22Rv1 (cell line): ENCODE measurements around the gene GABRD.

Experiments
- H3K27ac ChIP-seq: fragments of 450-650 bp; 2 replicates; pipeline ENCODE4 v1.5.1; 2017
- ZFX ChIP-seq: fragments of 450-650 bp; IDR thresholded peaks from 2 replicates; pipeline ENCODE4 v1.6.1; 2017; ENCODE audit warnings: antibody characterized with exemption, borderline replicate concordance
- TF ChIP-seq, protein P1 (sequence below): fragments of 450-650 bp; IDR thresholded peaks from 2 replicates; pipeline ENCODE4 v1.5.1; 2017; ENCODE audit warnings: mild to moderate bottlenecking

Gene GABRD

DNA sequence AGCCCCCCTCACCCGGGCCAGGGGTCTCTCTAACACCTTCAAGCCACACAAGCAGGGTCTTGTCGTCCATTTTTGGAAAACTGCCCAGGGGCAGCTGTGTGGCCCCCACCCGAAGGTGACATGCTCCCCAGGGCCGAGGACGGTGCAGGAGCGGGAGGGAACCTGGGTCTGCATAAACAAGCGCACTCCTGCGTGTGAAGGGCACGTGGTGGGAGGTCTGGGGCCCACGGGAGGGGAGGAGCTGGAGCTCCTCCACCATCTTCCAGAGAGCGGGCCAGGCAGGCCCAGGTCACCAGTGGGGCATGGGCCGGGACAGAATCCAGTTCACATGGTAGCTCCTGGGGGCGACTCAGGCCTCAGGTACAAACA is 32.0 kb upstream of the GABRD start:
- H3K27ac ChIP-seq = no peak overlapping the region

DNA sequence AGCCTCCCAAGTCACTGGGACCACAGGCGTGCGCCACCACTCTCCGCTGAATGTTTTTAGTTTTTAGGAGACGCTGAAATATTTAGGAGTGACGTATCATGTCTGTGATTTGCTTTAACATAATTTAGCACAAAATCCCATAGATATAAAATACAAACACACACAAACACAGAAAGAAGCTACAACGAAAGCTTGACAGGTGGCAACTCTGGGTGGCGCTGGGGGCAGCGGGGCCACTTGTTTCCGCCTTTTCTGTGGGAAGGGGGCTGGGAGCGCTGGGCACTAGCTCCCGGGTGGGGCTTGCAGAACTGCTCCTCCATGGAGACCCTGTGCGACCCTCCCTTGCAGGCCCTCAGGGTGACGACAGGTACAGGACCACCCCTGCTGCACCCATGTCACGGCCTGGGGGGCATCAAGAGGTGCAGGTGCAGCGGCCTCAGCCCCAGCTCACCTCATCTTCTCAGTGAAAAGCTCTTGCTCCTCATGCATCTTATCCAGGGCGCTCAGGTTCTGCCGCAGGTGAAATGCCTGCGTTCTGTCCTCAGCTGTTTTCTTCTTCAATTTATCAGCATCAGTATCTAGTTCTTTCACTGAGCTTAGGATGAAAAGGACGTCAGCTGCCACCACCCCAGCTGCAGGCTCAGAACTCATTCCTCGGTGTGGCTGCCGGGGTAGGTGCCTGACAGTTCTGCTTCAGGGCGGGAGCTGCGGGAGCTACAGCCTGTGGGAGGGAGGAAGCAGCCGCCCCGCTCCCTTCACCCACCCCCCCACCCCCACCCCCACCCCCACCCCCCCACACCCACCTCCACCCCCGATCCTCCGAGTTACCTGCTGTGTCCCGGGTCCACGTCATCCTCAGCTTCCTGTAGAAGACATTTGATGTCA is 30.8 kb upstream of the GABRD start:
- no peak overlapping the region for H3K27ac ChIP-seq
- TF ChIP-seq, protein P1, sequence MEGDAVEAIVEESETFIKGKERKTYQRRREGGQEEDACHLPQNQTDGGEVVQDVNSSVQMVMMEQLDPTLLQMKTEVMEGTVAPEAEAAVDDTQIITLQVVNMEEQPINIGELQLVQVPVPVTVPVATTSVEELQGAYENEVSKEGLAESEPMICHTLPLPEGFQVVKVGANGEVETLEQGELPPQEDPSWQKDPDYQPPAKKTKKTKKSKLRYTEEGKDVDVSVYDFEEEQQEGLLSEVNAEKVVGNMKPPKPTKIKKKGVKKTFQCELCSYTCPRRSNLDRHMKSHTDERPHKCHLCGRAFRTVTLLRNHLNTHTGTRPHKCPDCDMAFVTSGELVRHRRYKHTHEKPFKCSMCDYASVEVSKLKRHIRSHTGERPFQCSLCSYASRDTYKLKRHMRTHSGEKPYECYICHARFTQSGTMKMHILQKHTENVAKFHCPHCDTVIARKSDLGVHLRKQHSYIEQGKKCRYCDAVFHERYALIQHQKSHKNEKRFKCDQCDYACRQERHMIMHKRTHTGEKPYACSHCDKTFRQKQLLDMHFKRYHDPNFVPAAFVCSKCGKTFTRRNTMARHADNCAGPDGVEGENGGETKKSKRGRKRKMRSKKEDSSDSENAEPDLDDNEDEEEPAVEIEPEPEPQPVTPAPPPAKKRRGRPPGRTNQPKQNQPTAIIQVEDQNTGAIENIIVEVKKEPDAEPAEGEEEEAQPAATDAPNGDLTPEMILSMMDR = no peak
- no peak for TF ChIP-seq ZFX

More for the DNA sequence above, 32.0 kb upstream of the GABRD start:
- TF ChIP-seq, protein P1 = no peak
- TF ChIP-seq ZFX = no peak

DNA sequence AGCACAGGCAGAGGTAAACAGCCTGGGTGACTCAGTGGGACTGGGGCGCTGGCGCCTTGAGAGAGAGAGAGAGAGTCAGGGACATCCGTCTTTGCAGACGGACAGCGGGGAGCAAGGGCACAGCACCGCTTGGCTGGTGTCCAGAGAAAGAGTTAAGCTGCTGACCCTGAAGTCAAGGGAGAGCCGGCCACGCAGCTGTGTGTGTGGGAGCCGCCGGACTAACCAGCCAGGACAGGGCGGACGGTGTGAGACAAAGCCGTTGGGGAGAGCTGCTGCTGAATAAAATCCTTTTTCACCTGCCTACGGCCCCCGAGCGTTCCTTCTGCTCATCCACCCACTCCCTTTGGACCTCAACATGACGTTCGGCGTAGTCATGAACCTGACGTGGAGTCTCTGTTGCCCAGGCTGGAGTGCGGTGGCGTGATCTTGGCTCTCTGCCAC is 30.0 kb upstream of the GABRD start:
- no peak overlapping the region for H3K27ac ChIP-seq
- TF ChIP-seq ZFX = no peak
- TF ChIP-seq, protein P1 = no peak

DNA sequence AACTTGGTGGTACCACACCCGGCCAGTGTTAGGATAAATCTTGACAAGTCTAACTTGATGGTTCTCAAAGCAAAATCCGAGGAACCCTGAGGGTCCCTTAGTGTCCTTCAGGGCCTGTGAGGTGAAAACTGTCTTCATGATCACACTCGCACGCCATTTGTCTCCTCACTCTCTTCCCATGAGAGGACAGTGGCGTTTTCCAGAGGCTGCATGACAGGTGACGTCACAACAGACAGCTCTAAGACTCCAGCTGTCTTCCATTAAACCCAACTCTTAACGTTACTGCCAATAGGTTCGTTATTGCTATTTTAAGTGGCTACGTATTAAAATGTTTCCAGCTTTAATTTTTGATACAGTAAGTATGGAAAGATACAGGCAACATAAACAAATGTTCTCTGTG is 29.4 kb upstream of the GABRD start:
- TF ChIP-seq, protein P1 = no peak
- no peak for TF ChIP-seq ZFX

DNA sequence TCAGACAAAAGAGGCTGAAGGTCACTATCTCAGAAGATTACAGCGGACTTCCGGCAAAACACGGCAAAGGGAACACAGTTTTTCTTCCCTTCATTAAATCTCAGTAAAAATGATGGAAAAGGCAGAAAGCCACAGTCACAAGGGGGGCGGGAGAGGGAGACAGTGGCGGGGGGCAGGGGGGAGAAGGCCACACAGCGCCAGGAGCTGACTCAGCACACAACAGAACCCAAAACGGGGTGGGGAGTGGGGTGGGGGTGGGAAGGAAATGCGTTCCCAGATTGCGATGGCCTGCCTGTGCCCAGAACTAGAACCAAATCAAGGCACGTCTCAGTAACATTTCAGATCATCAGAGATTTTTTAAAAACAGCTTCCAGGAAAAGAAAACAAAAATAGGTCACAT is 28.9 kb upstream of the GABRD start:
- no peak overlapping the region for H3K27ac ChIP-seq
- TF ChIP-seq ZFX = no peak
- TF ChIP-seq, protein P1 = no peak

More for the DNA sequence above, 29.4 kb upstream of the GABRD start:
- H3K27ac ChIP-seq = no peak overlapping the region

DNA sequence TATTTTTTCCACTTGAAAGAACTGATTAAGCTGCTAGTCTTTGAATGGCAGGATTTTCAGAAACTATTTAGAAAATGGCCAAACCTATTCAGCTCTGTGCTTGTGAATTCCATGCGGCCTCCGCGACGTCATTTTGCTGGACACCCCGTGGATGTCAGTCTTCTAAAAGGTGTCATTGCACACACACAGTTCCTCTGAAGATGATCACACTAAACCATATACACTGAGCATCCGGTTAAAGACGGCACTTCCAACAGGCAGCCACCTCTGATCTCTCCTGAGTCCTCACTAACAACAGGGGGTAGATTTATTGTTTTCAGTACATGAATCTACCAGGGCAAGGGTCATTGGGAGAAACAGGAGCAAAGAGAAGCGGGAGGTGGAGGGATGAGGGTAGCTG is 24.6 kb upstream of the GABRD start:
- H3K27ac ChIP-seq = no peak overlapping the region
- no peak for TF ChIP-seq ZFX
- TF ChIP-seq, protein P1 = no peak

DNA sequence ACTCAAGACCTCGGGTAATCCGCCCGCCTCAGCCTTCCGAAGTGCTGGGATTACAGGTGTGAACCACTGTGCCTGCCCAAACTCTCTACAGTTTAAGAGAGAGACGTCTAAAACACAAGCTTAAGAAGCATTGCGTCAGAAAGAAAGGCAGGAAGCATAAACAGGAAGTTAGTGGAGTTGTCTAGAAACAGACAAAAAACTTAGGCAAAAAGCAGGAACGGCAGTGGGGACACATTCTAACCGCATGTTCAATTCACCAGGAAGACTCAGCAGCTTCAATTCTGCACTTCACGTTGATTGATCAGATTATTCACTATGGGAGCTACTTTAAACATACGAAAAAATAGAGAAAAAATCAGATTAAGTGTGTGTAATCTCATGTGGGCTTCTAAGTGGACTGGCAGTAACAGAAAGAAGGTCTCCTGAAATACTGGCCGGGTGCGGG is 22.9 kb upstream of the GABRD start:
- no peak overlapping the region for H3K27ac ChIP-seq
- TF ChIP-seq ZFX = no peak
- TF ChIP-seq, protein P1 = no peak
